Astrocyte (in vitro differentiated cells and primary cell): ENCODE measurements around the gene KRT75. TPM values are rescaled to one million over a fixed set of nuclear protein-coding genes. Genes with fewer than 3 reads are reported as not detected.

ENCODE experiments used
- DNase-seq: peaks from one replicate; pipeline ENCODE4 v3.0.0-alpha.2; 2010; ENCODE audit warnings: low read depth
- FAIRE-seq: peaks from 2 replicates; lab custom pipeline; 2011; peaks lifted over from hg19 to GRCh38; lab: Jason Lieb, UNC
- H2AFZ ChIP-seq: 2 replicates; pipeline ENCODE4 v1.6.0; 2012; ENCODE audit warnings: low read depth, low read length, inconsistent platforms
- H3K27ac ChIP-seq: 2 replicates; pipeline ENCODE4 v1.5.1; 2011; ENCODE audit warnings: low read depth, low read length, inconsistent platforms
- H3K27me3 ChIP-seq: 2 replicates; pipeline ENCODE4 v1.6.0; 2011; ENCODE audit warnings: low read length, inconsistent platforms; ENCODE audit not compliant: insufficient read depth
- H3K36me3 ChIP-seq: 2 replicates; pipeline ENCODE4 v1.5.1; 2011; ENCODE audit warnings: low read length, inconsistent platforms; ENCODE audit not compliant: insufficient read depth
- H3K4me1 ChIP-seq: 2 replicates; pipeline ENCODE4 v1.5.1; 2011; ENCODE audit warnings: low read length, inconsistent platforms; ENCODE audit not compliant: insufficient read depth
- H3K4me2 ChIP-seq: 2 replicates; pipeline ENCODE4 v1.6.0; 2012; ENCODE audit warnings: low read length, inconsistent platforms
- H3K4me3 ChIP-seq: 2 replicates; pipeline ENCODE4 v1.5.1; 2011; ENCODE audit warnings: low read depth, mild to moderate bottlenecking, low read length, inconsistent platforms; ENCODE audit not compliant: insufficient read depth
- H3K79me2 ChIP-seq: 2 replicates; pipeline ENCODE4 v1.6.0; 2012; ENCODE audit warnings: mild to moderate bottlenecking, low read length, inconsistent platforms; ENCODE audit not compliant: insufficient read depth
- H3K9ac ChIP-seq: 2 replicates; pipeline ENCODE4 v1.6.0; 2012; ENCODE audit warnings: mild to moderate bottlenecking, low read length, inconsistent platforms
- H3K9me3 ChIP-seq: 2 replicates; pipeline ENCODE4 v1.5.1; 2012; ENCODE audit warnings: low read depth, mild to moderate bottlenecking, low read length, inconsistent platforms; ENCODE audit not compliant: insufficient read depth
- H4K20me1 ChIP-seq: 2 replicates; pipeline ENCODE4 v1.6.0; 2012; ENCODE audit warnings: low read length, inconsistent platforms; ENCODE audit not compliant: insufficient read depth
- H3K27ac Mint-ChIP-seq: one replicate; pipeline ENCODE4 v1.8.0; 2021; ENCODE audit warnings: mild to moderate bottlenecking, mixed read lengths; ENCODE audit not compliant: unreplicated experiment
- H3K27me3 Mint-ChIP-seq: one replicate; pipeline ENCODE4 v1.8.0; 2021; ENCODE audit warnings: low read depth, mixed read lengths; ENCODE audit not compliant: unreplicated experiment
- H3K36me3 Mint-ChIP-seq: one replicate; pipeline ENCODE4 v1.8.0; 2021; ENCODE audit warnings: low read depth, mixed read lengths; ENCODE audit not compliant: unreplicated experiment
- H3K4me1 Mint-ChIP-seq: one replicate; pipeline ENCODE4 v1.8.0; 2021; ENCODE audit warnings: low read depth, mixed read lengths; ENCODE audit not compliant: unreplicated experiment
- H3K4me3 Mint-ChIP-seq: one replicate; pipeline ENCODE4 v1.8.0; 2021; ENCODE audit warnings: mild to moderate bottlenecking, moderate library complexity, mixed read lengths; ENCODE audit not compliant: unreplicated experiment
- H3K9me3 Mint-ChIP-seq: one replicate; pipeline ENCODE4 v1.8.0; 2021; ENCODE audit warnings: mild to moderate bottlenecking, mixed read lengths; ENCODE audit not compliant: unreplicated experiment
- EZH2 ChIP-seq: IDR thresholded peaks from 2 replicates; pipeline ENCODE4 v1.6.1; 2012; ENCODE audit warnings: mild to moderate bottlenecking, low read length, inconsistent platforms; ENCODE audit not compliant: insufficient read depth
- total RNA-seq: library from RNA; stranded (reverse); gene quantifications from 2 replicates; pipeline ENCODE4 v1.2.1, GENCODE V29; 2021
- TF ChIP-seq, protein P1 (sequence below): IDR thresholded peaks from 2 replicates; pipeline ENCODE4 v1.5.1; 2011; ENCODE audit warnings: low read depth, mild to moderate bottlenecking, inconsistent platforms, low read length, moderate library complexity; ENCODE audit not compliant: insufficient read depth

Gene KRT75
- total RNA-seq, 1 donor from 2014 or later, result not detected

DNA sequence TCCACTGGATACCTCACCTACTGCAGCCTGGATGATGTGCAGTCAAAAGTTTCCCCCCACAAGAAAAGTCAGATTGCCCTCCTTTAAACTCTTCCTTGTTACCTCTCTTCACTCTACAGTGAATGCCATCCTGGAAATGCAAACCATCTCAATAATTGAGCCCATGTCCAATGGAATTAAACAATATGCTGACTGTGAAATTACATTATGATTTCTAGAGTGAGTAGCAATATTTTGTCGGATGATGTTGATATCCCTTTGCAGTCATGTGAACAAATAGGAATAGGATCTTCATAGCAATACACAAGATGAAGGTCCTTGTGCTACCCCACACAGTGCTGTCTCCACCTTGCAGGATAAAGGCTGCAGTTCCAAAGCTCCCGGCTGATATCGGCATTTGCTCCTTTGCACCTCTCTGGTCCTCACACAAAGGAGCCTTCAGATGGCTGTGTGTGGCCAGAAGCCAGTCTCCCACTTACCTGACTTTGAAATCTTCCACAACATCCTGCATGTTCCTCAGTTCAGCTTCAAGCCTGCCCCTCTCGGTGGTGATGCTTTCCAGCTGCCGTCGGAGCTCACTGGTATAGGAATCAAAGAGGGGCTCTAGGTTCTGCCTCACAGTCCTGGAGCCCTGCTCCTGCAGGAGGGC, 1.5 kb downstream of the KRT75 start:
- H4K20me1 ChIP-seq, result no peaks in the 10 kb centered on the region
- peaks cover 3% of the 10 kb centered on the region for H3K36me3 Mint-ChIP-seq
- no peak for TF ChIP-seq EZH2
- TF ChIP-seq, protein P1, sequence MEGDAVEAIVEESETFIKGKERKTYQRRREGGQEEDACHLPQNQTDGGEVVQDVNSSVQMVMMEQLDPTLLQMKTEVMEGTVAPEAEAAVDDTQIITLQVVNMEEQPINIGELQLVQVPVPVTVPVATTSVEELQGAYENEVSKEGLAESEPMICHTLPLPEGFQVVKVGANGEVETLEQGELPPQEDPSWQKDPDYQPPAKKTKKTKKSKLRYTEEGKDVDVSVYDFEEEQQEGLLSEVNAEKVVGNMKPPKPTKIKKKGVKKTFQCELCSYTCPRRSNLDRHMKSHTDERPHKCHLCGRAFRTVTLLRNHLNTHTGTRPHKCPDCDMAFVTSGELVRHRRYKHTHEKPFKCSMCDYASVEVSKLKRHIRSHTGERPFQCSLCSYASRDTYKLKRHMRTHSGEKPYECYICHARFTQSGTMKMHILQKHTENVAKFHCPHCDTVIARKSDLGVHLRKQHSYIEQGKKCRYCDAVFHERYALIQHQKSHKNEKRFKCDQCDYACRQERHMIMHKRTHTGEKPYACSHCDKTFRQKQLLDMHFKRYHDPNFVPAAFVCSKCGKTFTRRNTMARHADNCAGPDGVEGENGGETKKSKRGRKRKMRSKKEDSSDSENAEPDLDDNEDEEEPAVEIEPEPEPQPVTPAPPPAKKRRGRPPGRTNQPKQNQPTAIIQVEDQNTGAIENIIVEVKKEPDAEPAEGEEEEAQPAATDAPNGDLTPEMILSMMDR, result no peak
- peaks cover 24% of the 10 kb centered on the region for H3K4me1 Mint-ChIP-seq
- H3K4me2 ChIP-seq, result no peak overlapping the region
- DNase-seq (no peak), FAIRE-seq (no peak)
- H3K36me3 ChIP-seq, result no peaks in the 10 kb centered on the region
- no peak overlapping the region for H3K4me3 ChIP-seq
- no peaks in the 10 kb centered on the region for H3K79me2 ChIP-seq
- H3K27me3 Mint-ChIP-seq, result peaks cover 53% of the 10 kb centered on the region
- no peak overlapping the region for H3K27ac Mint-ChIP-seq
- H3K4me1 ChIP-seq, result peaks cover 11% of the 10 kb centered on the region
- H2AFZ ChIP-seq, result no peak overlapping the region
- no peak overlapping the region for H3K4me3 Mint-ChIP-seq
- H3K27ac ChIP-seq, result no peak overlapping the region
- H3K9me3 Mint-ChIP-seq, result peaks cover 6% of the 10 kb centered on the region
- H3K9ac ChIP-seq, result no peak overlapping the region
- H3K27me3 ChIP-seq, result peaks cover 24% of the 10 kb centered on the region
- H3K9me3 ChIP-seq, result no peaks in the 10 kb centered on the region

DNA sequence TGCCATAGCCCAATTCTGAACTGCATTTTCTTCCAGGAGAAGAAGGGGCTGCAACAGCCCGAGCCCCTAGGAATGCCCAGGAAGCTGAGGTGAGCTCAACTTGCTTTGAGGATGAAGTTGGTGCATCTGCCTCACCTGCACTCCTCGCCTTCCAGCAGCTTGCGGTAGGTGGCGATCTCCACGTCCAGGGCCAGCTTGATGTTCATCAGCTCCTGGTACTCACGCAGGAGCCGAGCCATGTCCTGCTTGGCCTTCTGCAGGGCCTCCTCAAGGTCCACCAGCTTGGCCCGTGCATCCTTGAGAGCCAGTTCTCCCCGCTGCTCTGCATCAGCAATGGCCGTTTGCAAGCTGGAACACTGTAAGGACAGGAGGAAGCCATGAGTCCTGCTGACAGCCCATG, 6.0 kb downstream of the KRT75 start:
- no peak overlapping the region for H3K27ac ChIP-seq
- H3K9me3 Mint-ChIP-seq, result peaks cover 6% of the 10 kb centered on the region
- no peak for DNase-seq
- no peaks in the 10 kb centered on the region for H3K79me2 ChIP-seq
- no peak for TF ChIP-seq EZH2
- TF ChIP-seq, protein P1, result no peak
- no peaks in the 10 kb centered on the region for H4K20me1 ChIP-seq
- H3K27ac Mint-ChIP-seq, result no peak overlapping the region
- H3K9ac ChIP-seq, result no peak overlapping the region
- no peaks in the 10 kb centered on the region for H3K4me1 ChIP-seq
- no peak for FAIRE-seq
- peaks cover 3% of the 10 kb centered on the region for H3K36me3 Mint-ChIP-seq
- H3K36me3 ChIP-seq, result no peaks in the 10 kb centered on the region
- no peak overlapping the region for H2AFZ ChIP-seq
- peaks cover 27% of the 10 kb centered on the region for H3K27me3 ChIP-seq
- no peak overlapping the region for H3K4me3 Mint-ChIP-seq
- peaks cover 64% of the 10 kb centered on the region for H3K27me3 Mint-ChIP-seq
- H3K4me1 Mint-ChIP-seq, result peaks cover 4% of the 10 kb centered on the region
- H3K4me2 ChIP-seq, result no peak overlapping the region
- no peaks in the 10 kb centered on the region for H3K9me3 ChIP-seq
- no peak overlapping the region for H3K4me3 ChIP-seq

DNA sequence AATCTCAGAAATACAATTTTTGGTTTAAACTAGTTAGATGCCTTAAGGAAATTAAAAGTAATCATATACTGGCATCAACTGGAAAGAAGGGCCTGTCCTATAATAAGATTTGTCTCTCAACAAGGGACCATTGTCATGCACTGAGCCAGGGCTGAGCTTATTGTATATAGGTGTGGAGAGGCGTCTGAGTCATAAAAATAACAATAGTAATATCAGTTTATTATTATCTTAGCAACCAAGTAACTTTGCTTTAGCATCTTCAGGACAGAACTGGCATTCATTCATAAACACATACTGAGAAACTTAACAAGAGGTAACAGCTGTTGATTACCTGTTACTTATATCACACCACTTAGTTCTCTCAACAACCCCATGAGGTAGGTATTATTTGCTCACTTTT, 7.1 kb downstream of the KRT75 start:
- H3K4me2 ChIP-seq, result no peak overlapping the region
- H2AFZ ChIP-seq, result no peak overlapping the region
- peaks cover 6% of the 10 kb centered on the region for H3K9me3 Mint-ChIP-seq
- no peaks in the 10 kb centered on the region for H3K4me1 ChIP-seq
- H3K27me3 Mint-ChIP-seq, result peaks cover 57% of the 10 kb centered on the region
- FAIRE-seq, result no peak
- DNase-seq, result no peak
- peaks cover 30% of the 10 kb centered on the region for H3K27me3 ChIP-seq
- no peaks in the 10 kb centered on the region for H3K36me3 ChIP-seq
- no peaks in the 10 kb centered on the region for H4K20me1 ChIP-seq
- TF ChIP-seq, protein P1, result no peak
- no peak for TF ChIP-seq EZH2
- H3K4me1 Mint-ChIP-seq, result peaks cover 4% of the 10 kb centered on the region
- no peak overlapping the region for H3K9ac ChIP-seq
- no peak overlapping the region for H3K27ac ChIP-seq
- H3K4me3 Mint-ChIP-seq, result no peak overlapping the region
- no peak overlapping the region for H3K4me3 ChIP-seq
- no peaks in the 10 kb centered on the region for H3K9me3 ChIP-seq
- peaks cover 3% of the 10 kb centered on the region for H3K36me3 Mint-ChIP-seq
- no peaks in the 10 kb centered on the region for H3K79me2 ChIP-seq
- no peak overlapping the region for H3K27ac Mint-ChIP-seq
